GM23338 (cell line): ENCODE measurements around the gene CUBN. TPM values are rescaled to one million over a fixed set of nuclear protein-coding genes. Genes with fewer than 3 reads are reported as not detected.

Source experiments
- ATAC-seq: fragments of 200-7000 bp; cut with Tn5 transposase; 3 replicates; pipeline ENCODE4 v1.9.1; 2020
- DNase-seq: peaks from one replicate; pipeline ENCODE4 v3.0.0-alpha.2; 2015; ENCODE audit warnings: low spot score
- H2AFZ ChIP-seq: fragments of 200-600 bp; sonication (generic); 2 replicates; pipeline ENCODE4 v1.8.0; 2016; ENCODE audit warnings: antibody characterized with exemption, mild to moderate bottlenecking, moderate library complexity
- H3F3A ChIP-seq: fragments of 200-600 bp; sonication (generic); replicated peaks from 2 replicates; pipeline ENCODE4 v1.8.0; 2017; ENCODE audit warnings: antibody characterized with exemption, mixed run types, low read depth
- H3K27ac ChIP-seq: fragments of 200-600 bp; sonication (generic); 2 replicates; pipeline ENCODE4 v1.6.1; 2016; ENCODE audit warnings: low read depth
- H3K27me3 ChIP-seq: fragments of 200-600 bp; sonication (generic); 2 replicates; pipeline ENCODE4 v1.8.0; 2016; ENCODE audit warnings: mild to moderate bottlenecking, mixed run types, moderate library complexity; ENCODE audit not compliant: insufficient read depth
- H3K36me3 ChIP-seq: fragments of 200-600 bp; sonication (generic); 2 replicates; pipeline ENCODE4 v1.8.0; 2016; ENCODE audit warnings: mild to moderate bottlenecking; ENCODE audit not compliant: insufficient read depth
- H3K4me1 ChIP-seq: fragments of 200-600 bp; sonication (generic); 2 replicates; pipeline ENCODE4 v1.8.0; 2016; ENCODE audit warnings: mild to moderate bottlenecking, moderate library complexity; ENCODE audit not compliant: insufficient read depth
- H3K4me2 ChIP-seq: fragments of 200-600 bp; sonication (generic); 2 replicates; pipeline ENCODE4 v1.7.1; 2017; ENCODE audit warnings: mixed run types
- H3K4me3 ChIP-seq: fragments of 200-600 bp; sonication (generic); 2 replicates; pipeline ENCODE4 v1.6.1; 2016; ENCODE audit warnings: mixed run types
- H3K79me2 ChIP-seq: fragments of 200-600 bp; sonication (generic); replicated peaks from 2 replicates; pipeline ENCODE4 v1.8.0; 2017; ENCODE audit warnings: mild to moderate bottlenecking; ENCODE audit not compliant: insufficient read depth
- H3K9me2 ChIP-seq: fragments of 200-600 bp; sonication (generic); 2 replicates; pipeline ENCODE4 v1.8.0; 2017; ENCODE audit not compliant: insufficient read depth
- H4K20me1 ChIP-seq: fragments of 200-600 bp; sonication (generic); replicated peaks from 2 replicates; pipeline ENCODE4 v1.8.0; 2017; ENCODE audit warnings: mild to moderate bottlenecking; ENCODE audit not compliant: insufficient read depth
- H3K27ac Mint-ChIP-seq: 2 replicates; pipeline ENCODE4 v1.8.0; 2020; ENCODE audit warnings: inconsistent platforms, mild to moderate bottlenecking, moderate library complexity, mixed read lengths
- H3K27me3 Mint-ChIP-seq: 3 replicates; pipeline ENCODE4 v1.8.0; 2022; ENCODE audit warnings: low read depth, mild to moderate bottlenecking, moderate library complexity, mixed read lengths, inconsistent platforms; ENCODE audit not compliant: insufficient read depth, poor library complexity
- H3K36me3 Mint-ChIP-seq: 3 replicates; pipeline ENCODE4 v1.8.0; 2021; ENCODE audit warnings: low read depth, mild to moderate bottlenecking, inconsistent platforms, moderate library complexity, mixed read lengths
- H3K4me1 Mint-ChIP-seq: 3 replicates; pipeline ENCODE4 v1.8.0; 2020; ENCODE audit warnings: mild to moderate bottlenecking, inconsistent platforms, mixed read lengths
- H3K4me3 Mint-ChIP-seq: 3 replicates; pipeline ENCODE4 v1.8.0; 2021; ENCODE audit warnings: moderate library complexity, mild to moderate bottlenecking, inconsistent platforms, mixed read lengths
- H3K9me3 Mint-ChIP-seq: 3 replicates; pipeline ENCODE4 v1.8.0; 2020; ENCODE audit warnings: moderate library complexity, mild to moderate bottlenecking, inconsistent platforms, mixed read lengths
- CREB1 ChIP-seq: fragments of 250-450 bp; sonication (Bioruptor Pico); IDR thresholded peaks from 2 replicates; pipeline ENCODE4 v1.5.0; 2020; ENCODE audit warnings: low read depth, mild to moderate bottlenecking, moderate library complexity
- EZH2 ChIP-seq: fragments of 200-600 bp; sonication (generic); IDR thresholded peaks from one replicate; pipeline ENCODE4 v1.8.0; 2017; ENCODE audit warnings: antibody characterized with exemption, mild to moderate bottlenecking, low read depth; ENCODE audit not compliant: unreplicated experiment
- EZH2phosphoT487 ChIP-seq: fragments of 200-600 bp; sonication (generic); IDR thresholded peaks from one replicate; pipeline ENCODE4 v1.8.1; 2018; ENCODE audit warnings: antibody characterized with exemption; ENCODE audit not compliant: unreplicated experiment
- JUNB ChIP-seq: IDR thresholded peaks from one replicate; pipeline ENCODE4 v1.6.1; 2016; ENCODE audit warnings: antibody characterized with exemption; ENCODE audit not compliant: unreplicated experiment
- NANOG ChIP-seq: IDR thresholded peaks from 2 replicates; pipeline ENCODE4 v1.6.1; 2016; ENCODE audit warnings: antibody characterized with exemption, borderline replicate concordance
- POLR2AphosphoS5 ChIP-seq: IDR thresholded peaks from 2 replicates; pipeline ENCODE4 v1.6.1; 2016; ENCODE audit warnings: antibody characterized with exemption, low read depth
- STAT1 ChIP-seq: IDR thresholded peaks from one replicate; pipeline ENCODE4 v1.6.1; 2016; ENCODE audit warnings: antibody characterized with exemption; ENCODE audit not compliant: unreplicated experiment
- ZNF114 ChIP-seq: fragments of 250-450 bp; sonication (Bioruptor Pico); IDR thresholded peaks from 2 replicates; pipeline ENCODE4 v1.5.0; 2020; ENCODE audit warnings: mild to moderate bottlenecking, moderate library complexity
- ZNF331 ChIP-seq: fragments of 250-450 bp; sonication (Bioruptor Pico); IDR thresholded peaks from 2 replicates; pipeline ENCODE4 v1.5.0; 2020; ENCODE audit warnings: low read depth, mild to moderate bottlenecking, moderate library complexity
- polyA plus RNA-seq: library from polyadenylated mRNA; unstranded; fragments of >200 nt; fragmentation: Nextera tagmentation; extraction: Ambion mirVana; gene quantifications from 2 replicates; pipeline ENCODE4 v1.2.1, GENCODE V29; 2016
- total RNA-seq: library from RNA; depleted of rRNA; stranded (reverse); fragments of >200 nt; shearing (Covaris generic); gene quantifications from 2 replicates; pipeline ENCODE4 v1.2.3, GENCODE V29; 2014
- TF ChIP-seq, protein P1 (sequence below): IDR thresholded peaks from one replicate; pipeline ENCODE4 v1.6.1; 2018; ENCODE audit warnings: antibody characterized with exemption; ENCODE audit not compliant: unreplicated experiment
- TF ChIP-seq, protein P2 (sequence below), 2 experiments: fragments of 200-600 bp in 1 of 2; sonication (generic) in 1 of 2; conservative IDR thresholded peaks; 2 replicates each; pipeline versions ENCODE4 v1.5.1 to v1.6.1; 2016 to 2017; ENCODE audit warnings: antibody characterized with exemption in 2 of 2, low read depth in 2 of 2, mild to moderate bottlenecking in 2 of 2, moderate library complexity in 1 of 2
- TF ChIP-seq, protein P3 (sequence below): IDR thresholded peaks from 2 replicates; pipeline ENCODE4 v1.6.1; 2016; ENCODE audit warnings: antibody characterized with exemption
- TF ChIP-seq, protein P4 (sequence below): fragments of 250-450 bp; sonication (Bioruptor Pico); IDR thresholded peaks from 2 replicates; pipeline ENCODE4 v1.5.0; 2020; ENCODE audit warnings: mild to moderate bottlenecking, moderate library complexity

CUBN gene
- total and polyA plus RNA-seq, 2 experiments from 2014 or later: 0.06 to 1.8 TPM

DNA sequence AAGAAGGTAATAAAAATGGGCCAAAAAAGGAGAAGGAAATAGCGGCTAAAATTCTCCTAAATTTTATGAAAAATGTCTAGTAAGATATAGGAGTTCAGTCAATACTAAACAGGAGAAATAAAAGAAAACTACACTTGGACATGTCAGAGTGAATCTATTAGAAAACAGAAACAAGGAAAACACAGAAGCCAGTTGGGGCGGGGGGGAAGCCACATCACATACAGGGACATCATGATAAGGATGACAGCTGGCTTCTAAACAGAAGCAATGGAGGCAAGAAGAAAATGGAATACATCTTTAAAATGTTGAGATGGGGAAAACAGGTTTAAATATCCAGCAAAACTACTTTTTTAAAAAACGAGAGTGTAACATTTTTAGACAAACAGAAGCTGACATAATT is 77.8 kb downstream of the CUBN start:
- H3K4me1 Mint-ChIP-seq: peaks cover 4% of the 10 kb centered on the region; the same call in 1 of the 3 replicates
- TF ChIP-seq, protein P1, sequence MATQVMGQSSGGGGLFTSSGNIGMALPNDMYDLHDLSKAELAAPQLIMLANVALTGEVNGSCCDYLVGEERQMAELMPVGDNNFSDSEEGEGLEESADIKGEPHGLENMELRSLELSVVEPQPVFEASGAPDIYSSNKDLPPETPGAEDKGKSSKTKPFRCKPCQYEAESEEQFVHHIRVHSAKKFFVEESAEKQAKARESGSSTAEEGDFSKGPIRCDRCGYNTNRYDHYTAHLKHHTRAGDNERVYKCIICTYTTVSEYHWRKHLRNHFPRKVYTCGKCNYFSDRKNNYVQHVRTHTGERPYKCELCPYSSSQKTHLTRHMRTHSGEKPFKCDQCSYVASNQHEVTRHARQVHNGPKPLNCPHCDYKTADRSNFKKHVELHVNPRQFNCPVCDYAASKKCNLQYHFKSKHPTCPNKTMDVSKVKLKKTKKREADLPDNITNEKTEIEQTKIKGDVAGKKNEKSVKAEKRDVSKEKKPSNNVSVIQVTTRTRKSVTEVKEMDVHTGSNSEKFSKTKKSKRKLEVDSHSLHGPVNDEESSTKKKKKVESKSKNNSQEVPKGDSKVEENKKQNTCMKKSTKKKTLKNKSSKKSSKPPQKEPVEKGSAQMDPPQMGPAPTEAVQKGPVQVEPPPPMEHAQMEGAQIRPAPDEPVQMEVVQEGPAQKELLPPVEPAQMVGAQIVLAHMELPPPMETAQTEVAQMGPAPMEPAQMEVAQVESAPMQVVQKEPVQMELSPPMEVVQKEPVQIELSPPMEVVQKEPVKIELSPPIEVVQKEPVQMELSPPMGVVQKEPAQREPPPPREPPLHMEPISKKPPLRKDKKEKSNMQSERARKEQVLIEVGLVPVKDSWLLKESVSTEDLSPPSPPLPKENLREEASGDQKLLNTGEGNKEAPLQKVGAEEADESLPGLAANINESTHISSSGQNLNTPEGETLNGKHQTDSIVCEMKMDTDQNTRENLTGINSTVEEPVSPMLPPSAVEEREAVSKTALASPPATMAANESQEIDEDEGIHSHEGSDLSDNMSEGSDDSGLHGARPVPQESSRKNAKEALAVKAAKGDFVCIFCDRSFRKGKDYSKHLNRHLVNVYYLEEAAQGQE: no peak
- TF ChIP-seq EZH2: no peak
- TF ChIP-seq ZNF114: no peak
- no peak for TF ChIP-seq NANOG
- no peak for TF ChIP-seq JUNB
- TF ChIP-seq EZH2phosphoT487: no peak
- TF ChIP-seq ZNF331: no peak
- TF ChIP-seq POLR2AphosphoS5: no peak
- TF ChIP-seq, protein P2, sequence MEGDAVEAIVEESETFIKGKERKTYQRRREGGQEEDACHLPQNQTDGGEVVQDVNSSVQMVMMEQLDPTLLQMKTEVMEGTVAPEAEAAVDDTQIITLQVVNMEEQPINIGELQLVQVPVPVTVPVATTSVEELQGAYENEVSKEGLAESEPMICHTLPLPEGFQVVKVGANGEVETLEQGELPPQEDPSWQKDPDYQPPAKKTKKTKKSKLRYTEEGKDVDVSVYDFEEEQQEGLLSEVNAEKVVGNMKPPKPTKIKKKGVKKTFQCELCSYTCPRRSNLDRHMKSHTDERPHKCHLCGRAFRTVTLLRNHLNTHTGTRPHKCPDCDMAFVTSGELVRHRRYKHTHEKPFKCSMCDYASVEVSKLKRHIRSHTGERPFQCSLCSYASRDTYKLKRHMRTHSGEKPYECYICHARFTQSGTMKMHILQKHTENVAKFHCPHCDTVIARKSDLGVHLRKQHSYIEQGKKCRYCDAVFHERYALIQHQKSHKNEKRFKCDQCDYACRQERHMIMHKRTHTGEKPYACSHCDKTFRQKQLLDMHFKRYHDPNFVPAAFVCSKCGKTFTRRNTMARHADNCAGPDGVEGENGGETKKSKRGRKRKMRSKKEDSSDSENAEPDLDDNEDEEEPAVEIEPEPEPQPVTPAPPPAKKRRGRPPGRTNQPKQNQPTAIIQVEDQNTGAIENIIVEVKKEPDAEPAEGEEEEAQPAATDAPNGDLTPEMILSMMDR (conservative IDR thresholded peaks at IDR 0.05; ENCODE audit: low read depth in 2 of 2): no peak
- TF ChIP-seq STAT1: no peak
- TF ChIP-seq CREB1 (CRISPR knock-in tag): no peak
- TF ChIP-seq, protein P3, sequence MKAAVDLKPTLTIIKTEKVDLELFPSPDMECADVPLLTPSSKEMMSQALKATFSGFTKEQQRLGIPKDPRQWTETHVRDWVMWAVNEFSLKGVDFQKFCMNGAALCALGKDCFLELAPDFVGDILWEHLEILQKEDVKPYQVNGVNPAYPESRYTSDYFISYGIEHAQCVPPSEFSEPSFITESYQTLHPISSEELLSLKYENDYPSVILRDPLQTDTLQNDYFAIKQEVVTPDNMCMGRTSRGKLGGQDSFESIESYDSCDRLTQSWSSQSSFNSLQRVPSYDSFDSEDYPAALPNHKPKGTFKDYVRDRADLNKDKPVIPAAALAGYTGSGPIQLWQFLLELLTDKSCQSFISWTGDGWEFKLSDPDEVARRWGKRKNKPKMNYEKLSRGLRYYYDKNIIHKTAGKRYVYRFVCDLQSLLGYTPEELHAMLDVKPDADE: no peak
- TF ChIP-seq, protein P4, sequence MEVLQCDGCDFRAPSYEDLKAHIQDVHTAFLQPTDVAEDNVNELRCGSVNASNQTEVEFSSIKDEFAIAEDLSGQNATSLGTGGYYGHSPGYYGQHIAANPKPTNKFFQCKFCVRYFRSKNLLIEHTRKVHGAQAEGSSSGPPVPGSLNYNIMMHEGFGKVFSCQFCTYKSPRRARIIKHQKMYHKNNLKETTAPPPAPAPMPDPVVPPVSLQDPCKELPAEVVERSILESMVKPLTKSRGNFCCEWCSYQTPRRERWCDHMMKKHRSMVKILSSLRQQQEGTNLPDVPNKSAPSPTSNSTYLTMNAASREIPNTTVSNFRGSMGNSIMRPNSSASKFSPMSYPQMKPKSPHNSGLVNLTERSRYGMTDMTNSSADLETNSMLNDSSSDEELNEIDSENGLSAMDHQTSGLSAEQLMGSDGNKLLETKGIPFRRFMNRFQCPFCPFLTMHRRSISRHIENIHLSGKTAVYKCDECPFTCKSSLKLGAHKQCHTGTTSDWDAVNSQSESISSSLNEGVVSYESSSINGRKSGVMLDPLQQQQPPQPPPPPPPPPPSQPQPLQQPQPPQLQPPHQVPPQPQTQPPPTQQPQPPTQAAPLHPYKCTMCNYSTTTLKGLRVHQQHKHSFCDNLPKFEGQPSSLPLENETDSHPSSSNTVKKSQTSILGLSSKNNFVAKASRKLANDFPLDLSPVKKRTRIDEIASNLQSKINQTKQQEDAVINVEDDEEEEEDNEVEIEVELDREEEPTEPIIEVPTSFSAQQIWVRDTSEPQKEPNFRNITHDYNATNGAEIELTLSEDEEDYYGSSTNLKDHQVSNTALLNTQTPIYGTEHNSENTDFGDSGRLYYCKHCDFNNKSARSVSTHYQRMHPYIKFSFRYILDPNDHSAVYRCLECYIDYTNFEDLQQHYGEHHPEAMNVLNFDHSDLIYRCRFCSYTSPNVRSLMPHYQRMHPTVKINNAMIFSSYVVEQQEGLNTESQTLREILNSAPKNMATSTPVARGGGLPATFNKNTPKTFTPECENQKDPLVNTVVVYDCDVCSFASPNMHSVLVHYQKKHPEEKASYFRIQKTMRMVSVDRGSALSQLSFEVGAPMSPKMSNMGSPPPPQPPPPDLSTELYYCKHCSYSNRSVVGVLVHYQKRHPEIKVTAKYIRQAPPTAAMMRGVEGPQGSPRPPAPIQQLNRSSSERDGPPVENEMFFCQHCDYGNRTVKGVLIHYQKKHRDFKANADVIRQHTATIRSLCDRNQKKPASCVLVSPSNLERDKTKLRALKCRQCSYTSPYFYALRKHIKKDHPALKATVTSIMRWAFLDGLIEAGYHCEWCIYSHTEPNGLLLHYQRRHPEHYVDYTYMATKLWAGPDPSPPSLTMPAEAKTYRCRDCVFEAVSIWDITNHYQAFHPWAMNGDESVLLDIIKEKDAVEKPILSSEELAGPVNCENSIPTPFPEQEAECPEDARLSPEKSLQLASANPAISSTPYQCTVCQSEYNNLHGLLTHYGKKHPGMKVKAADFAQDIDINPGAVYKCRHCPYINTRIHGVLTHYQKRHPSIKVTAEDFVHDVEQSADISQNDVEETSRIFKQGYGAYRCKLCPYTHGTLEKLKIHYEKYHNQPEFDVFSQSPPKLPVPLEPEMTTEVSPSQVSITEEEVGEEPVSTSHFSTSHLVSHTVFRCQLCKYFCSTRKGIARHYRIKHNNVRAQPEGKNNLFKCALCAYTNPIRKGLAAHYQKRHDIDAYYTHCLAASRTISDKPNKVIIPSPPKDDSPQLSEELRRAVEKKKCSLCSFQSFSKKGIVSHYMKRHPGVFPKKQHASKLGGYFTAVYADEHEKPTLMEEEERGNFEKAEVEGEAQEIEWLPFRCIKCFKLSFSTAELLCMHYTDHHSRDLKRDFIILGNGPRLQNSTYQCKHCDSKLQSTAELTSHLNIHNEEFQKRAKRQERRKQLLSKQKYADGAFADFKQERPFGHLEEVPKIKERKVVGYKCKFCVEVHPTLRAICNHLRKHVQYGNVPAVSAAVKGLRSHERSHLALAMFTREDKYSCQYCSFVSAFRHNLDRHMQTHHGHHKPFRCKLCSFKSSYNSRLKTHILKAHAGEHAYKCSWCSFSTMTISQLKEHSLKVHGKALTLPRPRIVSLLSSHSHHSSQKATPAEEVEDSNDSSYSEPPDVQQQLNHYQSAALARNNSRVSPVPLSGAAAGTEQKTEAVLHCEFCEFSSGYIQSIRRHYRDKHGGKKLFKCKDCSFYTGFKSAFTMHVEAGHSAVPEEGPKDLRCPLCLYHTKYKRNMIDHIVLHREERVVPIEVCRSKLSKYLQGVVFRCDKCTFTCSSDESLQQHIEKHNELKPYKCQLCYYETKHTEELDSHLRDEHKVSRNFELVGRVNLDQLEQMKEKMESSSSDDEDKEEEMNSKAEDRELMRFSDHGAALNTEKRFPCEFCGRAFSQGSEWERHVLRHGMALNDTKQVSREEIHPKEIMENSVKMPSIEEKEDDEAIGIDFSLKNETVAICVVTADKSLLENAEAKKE (CRISPR knock-in tag): no peak
- no peaks in the 10 kb centered on the region; the same call in 1 of the 2 replicates for H3K36me3 ChIP-seq
- peaks cover 16% of the 10 kb centered on the region for H3K9me3 Mint-ChIP-seq
- ATAC-seq: no peak
- no peak overlapping the region for H2AFZ ChIP-seq
- no peaks in the 10 kb centered on the region for H3K27me3 Mint-ChIP-seq
- H3K9me2 ChIP-seq: no peaks in the 10 kb centered on the region
- no peaks in the 10 kb centered on the region; the same call in 1 of the 2 replicates for H3K4me1 ChIP-seq
- no peaks in the 10 kb centered on the region for H3K79me2 ChIP-seq
- no peak overlapping the region for H3K4me3 Mint-ChIP-seq
- H3F3A ChIP-seq: no peaks in the 10 kb centered on the region
- H3K4me3 ChIP-seq: no peak overlapping the region
- no peaks in the 10 kb centered on the region for H4K20me1 ChIP-seq
- no peak for DNase-seq
- H3K36me3 Mint-ChIP-seq: peaks cover 12% of the 10 kb centered on the region; the same call in 2 of the 3 replicates
- H3K27me3 ChIP-seq: no peaks in the 10 kb centered on the region
- no peak overlapping the region for H3K4me2 ChIP-seq
- no peak overlapping the region for H3K27ac ChIP-seq
- H3K27ac Mint-ChIP-seq: no peak overlapping the region
